ENCODE measurements around the gene IGF2BP1.

GRCh38 chr17:49002766-49003165, 5.6 kb downstream of the IGF2BP1 start:
- TF ChIP-seq CTCF (IDR thresholded peaks at IDR 0.05; ENCODE audit: borderline replicate concordance, extremely low read depth, low read length, poor library complexity, severe bottlenecking), result no peak
- TF ChIP-seq EZH2 (IDR thresholded peaks at IDR 0.05; ENCODE audit: borderline replicate concordance, low read depth, low read length, severe bottlenecking), result no peak
